ENCODE data around the gene MRM2. TPM values are rescaled to one million over a fixed set of nuclear protein-coding genes. Genes with fewer than 3 reads are reported as not detected.

MRM2 gene
- polyA plus RNA-seq, 4 donors: 26.2 to 39.6 (median 36.0) TPM

GRCh38 chr7:2225336-2225735, 16.7 kb downstream of the MRM2 start:
- no peak for DNase-seq (ENCODE audit: low read depth in 4 of 4, low spot score in 3 of 4)

GRCh38 chr7:2224934-2225333, 17.1 kb downstream of the MRM2 start:
- no peak for DNase-seq (ENCODE audit: low read depth in 4 of 4, low spot score in 3 of 4)

- no peak for DNase-seq (ENCODE audit: low read depth in 4 of 4, low spot score in 3 of 4)
Observed at GRCh38 chr7:2224491-2224928, 17.5 kb downstream of the MRM2 start.

DNA sequence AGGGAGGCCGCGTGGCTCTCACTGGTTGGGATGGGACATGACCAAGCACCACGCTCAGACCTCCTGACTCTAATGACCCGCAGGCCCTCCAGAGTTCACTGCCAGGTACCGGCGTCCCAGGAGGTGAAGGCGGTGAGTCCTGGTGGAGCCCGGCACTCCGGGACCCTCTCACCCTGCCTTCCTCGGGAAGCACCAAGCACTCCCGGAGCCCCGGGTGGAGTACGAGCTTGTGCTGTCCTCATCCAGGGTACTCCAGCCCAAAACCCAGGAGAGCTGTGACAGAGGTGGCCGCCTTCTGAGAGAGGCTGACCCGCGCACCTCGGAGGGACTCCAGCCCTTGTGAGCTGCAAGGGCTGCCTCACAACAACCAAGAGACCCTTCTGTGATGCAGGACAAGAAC, 18.7 kb downstream of the MRM2 start:
- DNase-seq (ENCODE audit: low read depth in 4 of 4, low spot score in 3 of 4): no peak

DNA sequence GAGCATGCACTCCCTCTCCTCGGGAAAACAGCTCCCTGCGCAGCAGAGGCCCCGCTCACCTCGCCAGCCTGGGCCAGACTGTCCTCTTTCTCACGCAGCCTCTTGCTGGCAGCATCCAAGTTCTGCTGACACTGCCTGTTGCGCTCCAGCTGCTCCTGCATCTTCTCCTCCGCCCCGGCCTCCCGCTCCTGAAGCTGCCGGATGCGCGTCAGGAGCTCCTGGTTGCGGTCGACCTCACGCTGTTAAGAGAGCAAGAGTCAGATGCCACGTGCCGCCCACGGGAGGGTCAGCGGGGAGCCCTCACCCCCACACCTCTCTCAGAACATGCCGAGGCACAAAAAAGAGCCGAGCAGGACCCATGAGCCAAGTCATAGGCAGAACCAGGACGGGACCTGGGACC, 19.5 kb downstream of the MRM2 start:
- no peak for DNase-seq (ENCODE audit: low read depth in 4 of 4, low spot score in 3 of 4)

- DNase-seq (ENCODE audit: low read depth in 4 of 4, low spot score in 3 of 4): no peak
Observed at GRCh38 chr7:2220954-2221353, 21.1 kb downstream of the MRM2 start.

- no peak for DNase-seq (ENCODE audit: low read depth in 4 of 4, low spot score in 3 of 4)
Observed at GRCh38 chr7:2220506-2220905, 21.5 kb downstream of the MRM2 start.

DNA sequence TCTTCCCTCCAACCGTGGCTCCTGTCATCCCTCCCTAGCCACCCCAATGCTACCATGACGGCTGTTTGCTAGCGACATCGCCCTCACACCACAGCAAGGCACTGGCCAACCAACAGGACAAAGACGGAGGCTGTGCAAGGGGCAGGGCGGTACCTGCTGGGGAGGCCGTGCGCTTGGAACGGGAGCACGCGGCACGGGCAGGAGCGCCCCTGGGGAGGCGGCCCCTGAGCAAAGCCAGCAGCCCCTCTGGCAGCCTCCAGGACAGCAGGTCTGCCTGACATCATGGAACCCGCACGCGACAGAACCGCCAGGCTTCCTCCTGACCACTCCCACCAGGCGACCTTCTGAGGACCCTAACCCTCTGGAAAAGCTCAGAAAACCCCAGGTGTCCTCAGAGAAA, 22.0 kb downstream of the MRM2 start:
- no peak for DNase-seq (ENCODE audit: low read depth in 4 of 4, low spot score in 3 of 4)

DNA sequence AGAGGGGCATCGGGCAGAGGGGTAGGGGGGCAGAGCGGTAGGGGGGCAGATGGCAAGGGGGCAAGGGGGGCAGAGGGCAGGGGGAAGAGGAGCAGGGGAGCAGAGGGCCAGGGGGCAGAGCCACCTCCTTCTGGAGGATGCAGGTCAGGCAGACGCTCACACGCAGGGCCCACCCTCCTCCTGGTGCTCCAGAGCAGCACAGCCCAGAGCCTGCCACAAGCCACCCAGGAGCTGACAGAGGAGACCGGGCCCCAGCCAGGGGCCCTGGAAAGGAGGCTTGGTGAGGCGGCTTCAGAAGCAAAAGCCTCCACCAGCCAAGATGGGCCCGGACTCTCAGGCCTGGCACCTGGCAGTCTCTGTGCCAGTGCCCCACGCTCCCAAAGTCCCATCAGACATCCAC, 22.4 kb downstream of the MRM2 start:
- no peak for DNase-seq (ENCODE audit: low read depth in 4 of 4, low spot score in 3 of 4)

DNA sequence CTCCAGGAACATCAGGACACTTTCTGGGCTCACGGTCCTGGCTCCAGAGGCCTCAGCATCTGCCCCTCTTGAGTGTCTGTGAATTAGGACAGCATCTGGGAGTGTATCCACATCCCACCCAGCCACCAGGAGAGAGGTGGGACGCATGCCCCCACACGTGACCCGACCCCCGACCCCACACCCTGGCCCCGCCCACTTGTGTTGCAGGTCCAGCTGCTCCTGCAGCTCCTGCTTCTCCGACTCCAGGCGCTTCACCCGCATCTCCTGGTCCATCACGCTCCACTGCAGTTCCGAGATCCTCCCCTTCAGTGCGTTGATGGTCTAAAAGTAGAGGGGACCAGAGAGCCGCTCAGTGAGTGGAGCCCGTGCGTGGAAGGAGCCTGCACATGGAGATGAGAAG, 22.9 kb downstream of the MRM2 start:
- no peak for DNase-seq (ENCODE audit: low read depth in 4 of 4, low spot score in 3 of 4)

- no peak for DNase-seq (ENCODE audit: low read depth in 4 of 4, low spot score in 3 of 4)
Observed at GRCh38 chr7:2218444-2218785, 23.6 kb downstream of the MRM2 start.

DNA sequence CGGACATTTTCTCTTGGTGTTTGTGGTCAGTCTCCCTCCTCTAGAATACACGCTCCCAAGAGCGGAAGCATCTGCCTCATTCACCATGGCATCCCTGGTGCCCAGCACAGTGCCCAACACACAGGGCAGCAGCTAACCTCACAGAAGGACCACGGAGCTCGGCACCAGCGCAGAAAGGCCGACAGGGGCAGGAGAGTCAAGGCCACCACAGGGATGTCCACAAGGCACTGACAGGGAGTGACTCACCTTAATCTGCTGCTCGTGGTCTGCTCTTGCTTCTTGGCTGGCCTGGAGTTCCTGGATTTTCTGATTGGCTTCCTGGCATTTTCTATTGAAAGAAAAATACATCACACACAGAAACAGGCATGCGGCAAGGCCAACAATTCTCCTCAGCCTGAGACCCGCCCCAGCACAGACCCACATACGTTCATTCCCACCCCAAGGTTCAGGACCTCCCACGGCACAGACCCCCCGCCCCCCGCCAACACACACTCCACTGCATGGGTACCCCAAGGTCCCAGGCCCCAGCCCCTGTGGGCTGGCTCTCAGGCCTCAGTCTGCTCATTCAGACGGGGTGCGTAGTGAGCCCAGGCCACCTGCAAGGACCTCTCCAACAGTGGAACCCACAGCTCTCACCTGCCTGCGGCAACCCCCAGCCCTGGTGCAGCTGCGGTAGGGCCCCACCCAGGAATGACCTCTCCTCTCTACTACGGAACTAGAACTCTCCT, 24.1 kb downstream of the MRM2 start:
- DNase-seq (ENCODE audit: low read depth in 4 of 4, low spot score in 3 of 4): no peak

DNA sequence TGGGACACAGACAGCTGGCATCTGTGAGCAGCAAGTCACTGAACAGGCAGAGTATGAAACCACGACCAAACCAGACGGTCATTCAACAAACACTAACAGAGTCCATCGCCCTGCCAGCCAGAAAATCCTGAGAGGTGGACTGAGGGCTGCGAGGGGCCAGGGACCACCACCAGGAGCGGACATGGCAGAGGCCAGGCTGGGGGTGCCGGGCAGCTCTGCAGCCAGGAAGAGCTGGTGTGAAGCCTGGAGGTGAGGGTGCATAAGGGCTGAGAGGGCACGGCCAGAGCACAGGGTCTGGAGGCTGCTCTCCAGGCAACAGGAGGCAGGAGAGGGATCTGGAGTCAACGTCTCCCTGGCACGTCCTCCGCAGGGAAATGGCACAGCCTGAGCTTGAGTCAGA, 24.8 kb downstream of the MRM2 start:
- no peak for DNase-seq (ENCODE audit: low read depth in 4 of 4, low spot score in 3 of 4)

DNA sequence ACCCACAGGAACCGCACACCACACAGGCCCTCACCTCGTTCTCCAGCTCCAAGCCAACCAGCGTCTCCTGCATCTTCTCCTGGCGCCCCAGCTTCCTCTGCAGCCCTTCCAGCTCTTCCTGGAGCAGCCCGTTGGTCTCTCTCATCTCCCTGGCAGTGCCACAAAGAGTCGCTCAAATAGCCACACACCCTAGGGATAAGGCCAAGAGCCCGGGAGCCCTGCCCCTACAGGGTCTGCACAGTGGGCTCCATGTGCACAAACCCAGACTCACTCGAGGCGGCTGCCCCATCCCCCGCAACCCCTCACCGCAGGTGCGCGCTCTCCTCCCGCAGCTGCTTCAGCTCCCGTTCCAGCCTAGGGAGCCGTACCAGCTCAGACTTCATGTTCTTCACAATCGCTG, 26.2 kb downstream of the MRM2 start:
- DNase-seq (ENCODE audit: low read depth in 4 of 4, low spot score in 3 of 4): no peak

DNA sequence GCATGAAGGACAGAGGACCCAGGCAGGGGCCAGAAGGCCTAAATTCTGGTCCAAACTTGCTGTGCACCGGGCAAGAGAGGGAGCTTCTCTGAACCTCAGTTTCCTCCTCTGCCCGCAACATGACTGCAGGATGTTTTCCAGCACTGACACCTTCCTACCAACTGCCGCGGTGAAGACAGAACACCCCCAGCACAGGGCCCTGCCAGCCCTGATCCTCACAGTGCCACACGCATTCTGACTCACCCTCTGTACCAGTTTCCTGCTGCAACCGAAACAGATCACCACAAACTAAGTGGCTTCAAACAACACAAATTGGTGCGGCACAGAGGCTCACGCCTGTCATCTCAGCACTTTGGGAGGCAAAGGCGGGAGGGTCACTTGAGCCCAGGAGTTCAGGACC, 27.4 kb downstream of the MRM2 start:
- DNase-seq (ENCODE audit: low read depth in 4 of 4, low spot score in 3 of 4): no peak

DNA sequence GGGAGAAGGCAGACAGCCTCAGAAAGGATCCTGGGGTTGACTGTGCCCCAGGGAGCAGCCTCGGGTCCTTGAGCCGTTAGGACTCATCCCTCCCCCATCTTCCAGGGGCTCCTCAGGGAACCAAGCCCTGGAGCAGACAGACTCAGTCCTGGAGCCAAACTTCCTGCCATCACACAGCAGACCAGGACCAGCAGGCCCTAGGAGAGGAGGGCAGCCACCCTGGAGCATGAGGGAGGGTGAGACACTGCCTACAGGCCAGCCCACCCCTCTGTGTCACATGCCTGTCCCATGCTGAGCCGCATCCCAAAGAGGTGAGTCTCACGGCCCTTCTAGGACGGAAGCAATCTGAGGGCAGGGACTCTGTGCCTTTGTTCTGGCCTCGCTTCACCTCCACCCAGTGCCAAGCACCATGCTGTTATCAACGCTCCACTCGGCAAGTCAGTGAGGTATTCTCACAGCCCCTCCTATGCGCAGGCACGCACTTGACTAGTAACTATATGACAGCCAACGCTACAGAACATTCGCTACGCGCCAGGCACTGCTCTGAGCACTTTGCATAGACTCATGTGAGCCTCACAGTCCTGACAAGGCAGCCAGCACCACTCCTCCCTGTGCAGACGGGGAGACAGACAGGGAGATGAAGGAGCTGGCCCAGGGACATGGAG, 28.3 kb downstream of the MRM2 start:
- DNase-seq (ENCODE audit: low read depth in 4 of 4, low spot score in 3 of 4): no peak

DNA sequence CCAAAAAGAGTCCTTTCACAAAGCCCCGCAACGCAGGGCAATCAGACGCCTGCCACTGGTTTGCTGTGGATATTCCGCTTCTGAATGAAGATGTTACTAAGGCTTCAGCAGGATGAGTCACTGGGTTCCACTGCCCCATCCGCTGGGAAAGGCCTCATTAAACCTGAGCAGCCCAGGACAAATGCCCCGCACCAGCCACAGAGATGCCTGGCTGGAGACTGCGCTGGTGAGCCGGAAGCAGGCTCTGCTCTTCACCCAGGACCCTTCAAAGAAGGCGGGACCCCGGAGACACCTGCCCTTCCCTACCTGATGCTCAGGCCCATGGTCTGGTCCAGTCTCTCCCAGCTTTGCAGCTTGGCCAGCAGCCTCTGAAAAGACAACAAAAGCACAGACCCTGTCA, 29.1 kb downstream of the MRM2 start:
- DNase-seq (ENCODE audit: low read depth in 4 of 4, low spot score in 3 of 4): no peak

GRCh38 chr7:2211926-2212325, 30.1 kb downstream of the MRM2 start:
- no peak for DNase-seq (ENCODE audit: low read depth in 4 of 4, low spot score in 3 of 4)

GRCh38 chr7:2211259-2211880, 30.6 kb downstream of the MRM2 start:
- no peak for DNase-seq (ENCODE audit: low read depth in 4 of 4, low spot score in 3 of 4)

DNA sequence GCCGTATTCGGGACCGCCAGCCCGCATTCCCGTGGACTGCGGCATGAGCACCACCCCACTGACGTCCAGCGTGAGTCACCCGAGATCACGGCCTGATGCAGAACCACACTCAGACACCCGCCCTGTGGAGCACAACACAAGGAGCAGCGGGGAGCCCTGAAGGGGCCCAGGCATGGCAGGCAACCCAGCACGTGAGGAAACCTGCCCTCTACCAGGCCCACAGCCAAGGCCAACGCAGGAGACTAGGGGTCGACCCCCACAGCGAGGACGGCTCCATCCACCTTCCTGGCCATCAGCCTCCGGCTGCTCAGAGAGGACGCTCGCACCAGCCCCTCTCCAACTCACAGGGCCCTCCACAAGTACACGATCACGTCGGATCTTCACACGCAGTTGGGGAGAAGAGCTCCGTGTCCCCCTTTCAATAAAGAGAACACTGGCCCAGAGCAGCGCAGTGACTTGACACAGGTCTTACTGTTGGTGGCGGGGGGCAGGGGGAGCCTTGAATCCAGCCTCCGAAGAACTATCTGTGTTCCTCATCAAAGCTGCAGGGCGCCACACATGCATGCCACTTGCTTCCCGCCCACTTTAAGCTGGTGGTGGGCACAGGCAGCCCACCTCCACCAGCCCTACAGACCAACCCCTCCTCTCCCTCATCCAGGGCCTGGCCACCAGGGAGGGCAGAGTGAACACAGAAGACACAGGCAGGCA, 31.3 kb downstream of the MRM2 start:
- no peak for DNase-seq (ENCODE audit: low read depth in 4 of 4, low spot score in 3 of 4)

DNA sequence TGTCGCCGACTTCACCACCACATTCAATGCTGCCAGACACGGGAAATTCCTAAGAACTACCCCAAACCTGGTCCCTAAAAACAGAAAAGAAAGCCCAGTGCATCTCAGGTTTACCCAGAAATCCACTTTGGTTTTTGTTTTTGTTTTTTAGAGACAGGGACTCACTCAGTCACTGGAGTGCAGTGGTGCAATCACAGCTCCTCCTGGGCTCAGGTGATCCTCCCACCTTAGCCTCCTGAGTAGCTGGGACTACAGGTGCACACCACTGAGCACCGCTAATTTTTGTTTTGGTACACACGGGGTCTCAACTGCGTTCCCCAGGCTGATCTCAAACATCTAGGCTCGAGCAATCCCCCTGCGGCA, 32.1 kb downstream of the MRM2 start:
- no peak for DNase-seq (ENCODE audit: low read depth in 4 of 4, low spot score in 3 of 4)

All from left renal pelvis (tissue), 4 donors.